ENCODE data around the gene ZNF182. TPM values are rescaled to one million over a fixed set of nuclear protein-coding genes. Genes with fewer than 3 reads are reported as not detected.
A peak's percentile ranks its signal among the peaks of the same experiment; 100 is the strongest.

Gene ZNF182
- polyA plus RNA-seq, 1 experiment: 3.6 TPM

- Histone ChIP-seq H3K9me3 (ENCODE audit: control insufficient read depth, insufficient read depth, low read length) (no peaks in the 10 kb centered on the region), H3K27ac (ENCODE audit: low read depth, low read length) (peak overlapping the region; percentile 21), H3K27me3 (ENCODE audit: control insufficient read depth, insufficient read depth, low read length) (no peaks in the 10 kb centered on the region), H3K4me3 (ENCODE audit: low read depth, low read length) (peak overlapping the region; percentile 74)
- no peak for DNase-seq (ENCODE audit: low read depth, low spot score)
- ChIA-PET CTCF (no interaction called here), POLR2A (no interaction called here)
- no peak for TF ChIP-seq CTCF (IDR thresholded peaks at IDR 0.05; ENCODE audit: low read depth, low read length)
These were observed 427 bp downstream of the ZNF182 start for GRCh38 chrX:48003367-48003757.

DNA sequence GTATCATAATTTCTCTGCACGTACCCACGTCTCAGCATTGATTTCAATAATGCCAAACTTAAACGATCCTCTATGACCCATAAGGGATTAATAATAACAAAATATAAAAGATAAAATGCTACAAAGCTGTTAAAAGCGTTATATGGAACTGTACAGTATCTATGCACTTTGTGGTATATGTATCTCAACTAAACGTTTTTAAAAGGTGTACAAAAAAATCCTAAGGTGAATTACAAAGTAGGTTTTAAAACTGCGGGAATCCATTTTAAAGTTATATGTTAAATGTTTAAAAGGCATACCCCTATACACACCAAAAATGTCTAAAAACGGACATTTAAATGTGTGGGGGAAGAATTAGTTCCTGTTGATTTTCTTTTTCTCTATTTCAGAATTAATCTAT lies 860 bp downstream of the ZNF182 start:
- CTCF ChIA-PET: no interaction called here
- Histone ChIP-seq H3K4me3 (ENCODE audit: low read depth, low read length) (peak overlapping the region; percentile 74), H3K27ac (ENCODE audit: low read depth, low read length) (no peak overlapping the region), H3K9me3 (ENCODE audit: control insufficient read depth, insufficient read depth, low read length) (no peaks in the 10 kb centered on the region), H3K27me3 (ENCODE audit: control insufficient read depth, insufficient read depth, low read length) (no peaks in the 10 kb centered on the region)
- no peak for TF ChIP-seq CTCF (IDR thresholded peaks at IDR 0.05; ENCODE audit: low read depth, low read length)
- DNase-seq (ENCODE audit: low read depth, low spot score): no peak
- POLR2A ChIA-PET: no interaction called here

DNA sequence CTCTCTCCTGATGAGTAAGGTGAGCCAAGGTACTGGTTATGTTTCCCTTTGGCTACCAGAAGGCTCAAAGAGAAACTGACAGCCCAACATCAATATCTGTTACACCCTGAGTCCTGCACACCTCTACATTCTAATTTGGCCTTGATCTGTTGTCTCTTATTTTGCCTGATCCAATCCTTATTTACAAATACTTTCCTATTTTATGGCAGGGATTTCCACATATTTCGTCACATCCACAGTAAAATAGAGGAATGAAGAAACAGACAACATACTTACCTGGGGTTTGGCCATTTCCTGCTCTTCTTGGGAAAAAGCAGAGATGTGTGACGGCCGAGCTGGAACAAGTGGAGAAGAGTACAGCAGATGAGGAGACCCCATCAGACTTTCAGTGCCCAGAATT lies 1.5 kb downstream of the ZNF182 start:
- ChIA-PET POLR2A (no interaction called here), CTCF (no interaction called here)
- DNase-seq (ENCODE audit: low read depth, low spot score): no peak
- Histone ChIP-seq H3K9me3 (ENCODE audit: control insufficient read depth, insufficient read depth, low read length) (no peaks in the 10 kb centered on the region), H3K4me3 (ENCODE audit: low read depth, low read length) (peak overlapping the region; percentile 4; the same call in 1 of the 2 replicates), H3K27me3 (ENCODE audit: control insufficient read depth, insufficient read depth, low read length) (no peaks in the 10 kb centered on the region), H3K27ac (ENCODE audit: low read depth, low read length) (no peak overlapping the region)
- no peak for TF ChIP-seq CTCF (IDR thresholded peaks at IDR 0.05; ENCODE audit: low read depth, low read length)

- ChIA-PET POLR2A (no interaction called here), CTCF (no interaction called here)
- Histone ChIP-seq H3K4me3 (ENCODE audit: low read depth, low read length) (no peak overlapping the region), H3K27me3 (ENCODE audit: control insufficient read depth, insufficient read depth, low read length) (no peaks in the 10 kb centered on the region), H3K27ac (ENCODE audit: low read depth, low read length) (no peak overlapping the region), H3K9me3 (ENCODE audit: control insufficient read depth, insufficient read depth, low read length) (no peaks in the 10 kb centered on the region)
- no peak for TF ChIP-seq CTCF (IDR thresholded peaks at IDR 0.05; ENCODE audit: low read depth, low read length)
- no peak for DNase-seq (ENCODE audit: low read depth, low spot score)
These were observed 2.5 kb downstream of the ZNF182 start for GRCh38 chrX:48001260-48001659.

DNA sequence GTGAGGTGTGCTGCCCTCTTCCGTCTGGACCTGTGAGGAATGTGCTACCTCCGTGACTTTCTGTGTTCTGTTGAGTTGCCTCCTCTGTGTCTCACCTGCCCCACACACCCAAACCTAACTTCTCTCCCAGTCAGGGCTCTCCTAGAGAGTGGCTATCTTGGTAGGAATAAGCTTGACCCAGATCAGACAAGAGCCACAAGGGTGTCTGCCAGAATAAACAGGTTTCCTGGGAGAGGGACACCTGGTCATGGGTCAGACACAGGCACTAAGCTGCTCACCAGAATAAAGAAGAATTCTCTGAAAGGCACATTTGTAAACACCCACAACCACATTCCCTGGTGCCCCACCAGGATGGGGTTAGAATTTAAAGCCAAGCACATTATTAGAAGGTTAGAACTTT lies 11.1 kb downstream of the ZNF182 start:
- Histone ChIP-seq H3K27ac (ENCODE audit: low read depth, low read length) (no peak overlapping the region), H3K9me3 (ENCODE audit: control insufficient read depth, insufficient read depth, low read length) (peaks cover 3% of the 10 kb centered on the region; the same call in 1 of the 2 replicates), H3K4me3 (ENCODE audit: low read depth, low read length) (no peak overlapping the region), H3K27me3 (ENCODE audit: control insufficient read depth, insufficient read depth, low read length) (no peaks in the 10 kb centered on the region)
- no peak for DNase-seq (ENCODE audit: low read depth, low spot score)
- ChIA-PET CTCF (no interaction called here), POLR2A (no interaction called here)
- TF ChIP-seq CTCF (IDR thresholded peaks at IDR 0.05; ENCODE audit: low read depth, low read length): no peak

All from AG04450 (cell line).